ENCODE results near the gene GPR141. TPM values are rescaled to one million over a fixed set of nuclear protein-coding genes. Genes with fewer than 3 reads are reported as not detected.

Gene GPR141
- total RNA-seq, 1 donor from 2014 or later: not detected

GRCh38 chr7:37645282-37646050 is 38.1 kb upstream of the GPR141 start:
- H3K4me3 Mint-ChIP-seq (ENCODE audit: unreplicated experiment): no peak overlapping the region
- peaks cover 6% of the 10 kb centered on the region for H3K36me3 Mint-ChIP-seq (ENCODE audit: unreplicated experiment)
- no peaks in the 10 kb centered on the region for H3K27me3 Mint-ChIP-seq (ENCODE audit: unreplicated experiment)

GRCh38 chr7:37656913-37657530 is 26.5 kb upstream of the GPR141 start:
- peaks cover 3% of the 10 kb centered on the region for H3K9me3 Mint-ChIP-seq (ENCODE audit: unreplicated experiment)
- no peak overlapping the region for H3K4me3 Mint-ChIP-seq (ENCODE audit: unreplicated experiment)
- no peaks in the 10 kb centered on the region for H3K27me3 Mint-ChIP-seq (ENCODE audit: unreplicated experiment)
- H3K4me1 Mint-ChIP-seq (ENCODE audit: low read depth, unreplicated experiment): no peaks in the 10 kb centered on the region
- no peak for TF ChIP-seq CTCF (IDR thresholded peaks at IDR 0.05; ENCODE audit: partially characterized antibody, unreplicated experiment)
- no peaks in the 10 kb centered on the region for H3K36me3 Mint-ChIP-seq (ENCODE audit: unreplicated experiment)
- H3K27ac Mint-ChIP-seq (ENCODE audit: unreplicated experiment): no peak overlapping the region
- DNase-seq: no peak

More at GRCh38 chr7:37645282-37646050, 38.1 kb upstream of the GPR141 start:
- no peak for DNase-seq
- Mint-ChIP-seq H3K9me3 (ENCODE audit: unreplicated experiment) (no peaks in the 10 kb centered on the region), H3K4me1 (ENCODE audit: low read depth, unreplicated experiment) (no peaks in the 10 kb centered on the region), H3K27ac (ENCODE audit: unreplicated experiment) (no peak overlapping the region)
- no peak for TF ChIP-seq CTCF (IDR thresholded peaks at IDR 0.05; ENCODE audit: partially characterized antibody, unreplicated experiment)

GRCh38 chr7:37657816-37658215 is 25.8 kb upstream of the GPR141 start:
- H3K4me3 Mint-ChIP-seq (ENCODE audit: unreplicated experiment): no peak overlapping the region
- no peak for DNase-seq
- H3K27me3 Mint-ChIP-seq (ENCODE audit: unreplicated experiment): no peaks in the 10 kb centered on the region
- no peak overlapping the region for H3K27ac Mint-ChIP-seq (ENCODE audit: unreplicated experiment)
- TF ChIP-seq CTCF (IDR thresholded peaks at IDR 0.05; ENCODE audit: partially characterized antibody, unreplicated experiment): no peak
- peaks cover 3% of the 10 kb centered on the region for H3K9me3 Mint-ChIP-seq (ENCODE audit: unreplicated experiment)
- H3K4me1 Mint-ChIP-seq (ENCODE audit: low read depth, unreplicated experiment): no peaks in the 10 kb centered on the region
- H3K36me3 Mint-ChIP-seq (ENCODE audit: unreplicated experiment): no peaks in the 10 kb centered on the region

GRCh38 chr7:37659971-37660565 is 23.5 kb upstream of the GPR141 start:
- Mint-ChIP-seq H3K9me3 (ENCODE audit: unreplicated experiment) (peaks cover 3% of the 10 kb centered on the region), H3K27ac (ENCODE audit: unreplicated experiment) (no peak overlapping the region)

More at GRCh38 chr7:37659971-37660565, 23.5 kb upstream of the GPR141 start:
- DNase-seq: no peak
- TF ChIP-seq CTCF (IDR thresholded peaks at IDR 0.05; ENCODE audit: partially characterized antibody, unreplicated experiment): no peak
- Mint-ChIP-seq H3K27me3 (ENCODE audit: unreplicated experiment) (no peaks in the 10 kb centered on the region), H3K36me3 (ENCODE audit: unreplicated experiment) (no peaks in the 10 kb centered on the region), H3K4me3 (ENCODE audit: unreplicated experiment) (no peak overlapping the region), H3K4me1 (ENCODE audit: low read depth, unreplicated experiment) (no peaks in the 10 kb centered on the region)
